Calu3 (cell line): ENCODE results near the gene ARL14EP. TPM values are rescaled to one million over a fixed set of nuclear protein-coding genes. Genes with fewer than 3 reads are reported as not detected.

Experiments
- BruUV-seq: library from RNA; stranded (reverse); fragments of 400-500 nt; replicated peaks from 2 replicates; lab custom pipeline; 2021; lab: Mats Ljungman, UMichigan
- CTCF ChIA-PET: fragments of 300-600 bp; sonication (Branson Sonifier 250); formaldehyde crosslinking; loops from one replicate; lab custom pipeline; 2022; ENCODE audit warnings: antibody characterized with exemption; lab: Charles Lee
- DNase-seq: peaks from one replicate; pipeline ENCODE4 v3.0.0; 2022
- H3K27ac Mint-ChIP-seq: one replicate; pipeline ENCODE4 v1.8.0; 2022; ENCODE audit warnings: mixed read lengths; ENCODE audit not compliant: unreplicated experiment
- H3K27me3 Mint-ChIP-seq: one replicate; pipeline ENCODE4 v1.8.0; 2022; ENCODE audit warnings: mixed read lengths; ENCODE audit not compliant: unreplicated experiment
- H3K36me3 Mint-ChIP-seq: one replicate; pipeline ENCODE4 v1.8.0; 2022; ENCODE audit warnings: mild to moderate bottlenecking, moderate library complexity, mixed read lengths; ENCODE audit not compliant: insufficient read depth, unreplicated experiment
- H3K4me1 Mint-ChIP-seq: one replicate; pipeline ENCODE4 v1.8.0; 2022; ENCODE audit warnings: mild to moderate bottlenecking, low read depth, mixed read lengths; ENCODE audit not compliant: unreplicated experiment
- H3K4me3 Mint-ChIP-seq: one replicate; pipeline ENCODE4 v1.8.0; 2022; ENCODE audit warnings: mild to moderate bottlenecking, low read depth, moderate library complexity, mixed read lengths; ENCODE audit not compliant: unreplicated experiment
- H3K9me3 Mint-ChIP-seq: one replicate; pipeline ENCODE4 v1.8.0; 2022; ENCODE audit warnings: low read depth, mixed read lengths; ENCODE audit not compliant: unreplicated experiment
- intact Hi-C: fragments of 100-400 bp; cut with micrococcal nuclease; formaldehyde crosslinking; loops from one replicate; pipeline ENCODE4 v1.10.0; 2022; ENCODE audit not compliant: unreplicated experiment
- total RNA-seq: library from RNA; stranded (reverse); gene quantifications from 2 replicates; pipeline ENCODE4 v1.2.3, GENCODE V29; 2022
- TF ChIP-seq, protein P1 (sequence below): fragments of 200-600 bp; IDR thresholded peaks from one replicate; pipeline ENCODE4 v1.8.0; 2022; ENCODE audit warnings: antibody characterized with exemption; ENCODE audit not compliant: unreplicated experiment

Gene ARL14EP
- total RNA-seq, 1 experiment from 2014 or later: 17.6 TPM

GRCh38 chr11:30333405-30333804 lies 10.5 kb downstream of the ARL14EP start:
- intact Hi-C loops: loop anchor here (5.0 kb wide), 1 partner anchor 901 kb away; no protein-coding TSS in a partner anchor
- CTCF ChIA-PET: no interaction called here
- Mint-ChIP-seq H3K27ac (no peak overlapping the region), H3K36me3 (peaks cover 15% of the 10 kb centered on the region), H3K27me3 (no peaks in the 10 kb centered on the region), H3K4me3 (no peak overlapping the region), H3K9me3 (no peaks in the 10 kb centered on the region), H3K4me1 (no peaks in the 10 kb centered on the region)
- TF ChIP-seq, protein P1, sequence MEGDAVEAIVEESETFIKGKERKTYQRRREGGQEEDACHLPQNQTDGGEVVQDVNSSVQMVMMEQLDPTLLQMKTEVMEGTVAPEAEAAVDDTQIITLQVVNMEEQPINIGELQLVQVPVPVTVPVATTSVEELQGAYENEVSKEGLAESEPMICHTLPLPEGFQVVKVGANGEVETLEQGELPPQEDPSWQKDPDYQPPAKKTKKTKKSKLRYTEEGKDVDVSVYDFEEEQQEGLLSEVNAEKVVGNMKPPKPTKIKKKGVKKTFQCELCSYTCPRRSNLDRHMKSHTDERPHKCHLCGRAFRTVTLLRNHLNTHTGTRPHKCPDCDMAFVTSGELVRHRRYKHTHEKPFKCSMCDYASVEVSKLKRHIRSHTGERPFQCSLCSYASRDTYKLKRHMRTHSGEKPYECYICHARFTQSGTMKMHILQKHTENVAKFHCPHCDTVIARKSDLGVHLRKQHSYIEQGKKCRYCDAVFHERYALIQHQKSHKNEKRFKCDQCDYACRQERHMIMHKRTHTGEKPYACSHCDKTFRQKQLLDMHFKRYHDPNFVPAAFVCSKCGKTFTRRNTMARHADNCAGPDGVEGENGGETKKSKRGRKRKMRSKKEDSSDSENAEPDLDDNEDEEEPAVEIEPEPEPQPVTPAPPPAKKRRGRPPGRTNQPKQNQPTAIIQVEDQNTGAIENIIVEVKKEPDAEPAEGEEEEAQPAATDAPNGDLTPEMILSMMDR: no peak
- no TSS peak for BruUV-seq
- DNase-seq: peak; percentile 16

DNA sequence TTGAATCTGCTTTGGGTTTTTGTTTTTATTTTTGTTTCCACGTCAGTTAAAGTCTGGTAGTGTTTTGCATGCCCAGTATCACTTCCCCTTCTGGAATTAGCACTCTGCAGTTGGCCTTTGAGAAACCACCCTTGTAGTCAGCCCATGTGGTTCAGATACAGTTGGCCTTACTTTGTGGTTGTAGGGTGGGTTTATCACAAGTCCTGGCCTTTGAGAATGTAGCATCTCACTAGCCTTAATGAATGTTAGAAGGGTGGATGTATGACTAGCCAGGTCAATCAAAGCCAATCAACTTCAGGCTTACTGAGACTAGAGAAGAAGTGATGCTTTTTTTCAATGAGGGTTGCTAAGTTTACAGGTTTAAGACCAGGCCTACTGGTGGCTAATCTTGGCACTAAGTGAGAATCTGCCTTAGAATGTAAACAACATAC lies 19.8 kb downstream of the ARL14EP start:
- TF ChIP-seq, protein P1: no peak
- CTCF ChIA-PET: no interaction called here
- H3K27ac Mint-ChIP-seq: no peak overlapping the region
- H3K4me3 Mint-ChIP-seq: no peak overlapping the region
- H3K9me3 Mint-ChIP-seq: no peaks in the 10 kb centered on the region
- intact Hi-C loops: no loop called here
- BruUV-seq: no TSS peak
- H3K36me3 Mint-ChIP-seq: no peaks in the 10 kb centered on the region
- no peaks in the 10 kb centered on the region for H3K4me1 Mint-ChIP-seq
- no peaks in the 10 kb centered on the region for H3K27me3 Mint-ChIP-seq
- no peak for DNase-seq

DNA sequence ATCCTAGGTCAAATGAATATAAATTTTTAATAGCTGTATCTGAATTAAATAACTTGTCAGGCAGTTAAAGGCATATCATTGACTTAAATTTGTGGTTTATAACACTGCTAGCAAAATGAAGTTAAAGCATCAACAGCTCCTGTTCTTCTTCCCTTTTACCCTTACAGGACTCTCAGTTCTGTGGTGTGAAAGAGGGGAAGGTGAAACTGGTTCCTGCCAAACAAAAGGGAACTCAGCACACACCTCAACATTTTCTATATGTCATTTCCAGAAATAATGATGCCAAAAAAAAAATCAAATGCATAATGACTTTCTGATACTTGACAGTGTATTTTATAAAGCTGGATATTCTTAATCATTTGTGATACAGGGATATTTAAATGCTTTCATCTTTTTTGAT lies 21.2 kb downstream of the ARL14EP start:
- no peak overlapping the region for H3K4me3 Mint-ChIP-seq
- intact Hi-C loops: no loop called here
- H3K27me3 Mint-ChIP-seq: peaks cover 5% of the 10 kb centered on the region
- DNase-seq: no peak
- no peak overlapping the region for H3K27ac Mint-ChIP-seq
- H3K4me1 Mint-ChIP-seq: no peaks in the 10 kb centered on the region
- BruUV-seq: no TSS peak
- H3K9me3 Mint-ChIP-seq: no peaks in the 10 kb centered on the region
- TF ChIP-seq, protein P1: no peak
- CTCF ChIA-PET: no interaction called here
- no peaks in the 10 kb centered on the region for H3K36me3 Mint-ChIP-seq

DNA sequence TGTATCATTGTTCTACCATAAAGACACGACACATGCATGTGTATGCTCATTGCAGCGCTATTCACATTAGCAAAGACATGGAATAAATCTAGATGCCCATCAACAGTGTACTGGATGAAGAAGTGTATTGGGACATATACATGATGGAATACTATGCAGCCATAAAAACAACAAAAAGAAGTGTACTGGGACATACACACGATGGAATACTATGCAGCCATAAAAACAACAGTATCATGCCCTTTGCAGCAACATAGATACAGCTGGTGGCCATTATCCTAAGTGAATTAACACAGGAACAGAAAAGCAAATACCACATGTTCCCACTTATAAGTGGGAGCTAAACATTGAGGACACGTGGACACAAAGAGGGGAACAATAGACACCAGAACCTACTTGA lies 22.7 kb downstream of the ARL14EP start:
- intact Hi-C loops: loop anchor here (1.0 to 2.0 kb wide), 2 partner anchors 510 to 573 kb away; no protein-coding TSS in a partner anchor
- no peak overlapping the region for H3K27ac Mint-ChIP-seq
- BruUV-seq: no TSS peak
- no peak overlapping the region for H3K4me3 Mint-ChIP-seq
- no peak for DNase-seq
- TF ChIP-seq, protein P1: no peak
- H3K9me3 Mint-ChIP-seq: no peaks in the 10 kb centered on the region
- peaks cover 12% of the 10 kb centered on the region for H3K27me3 Mint-ChIP-seq
- no peaks in the 10 kb centered on the region for H3K36me3 Mint-ChIP-seq
- no peaks in the 10 kb centered on the region for H3K4me1 Mint-ChIP-seq
- CTCF ChIA-PET: interaction anchor here (0.6 kb wide), 1 partner anchor 565 kb away, joined by 3 read pairs; no protein-coding TSS in a partner anchor
